ENCODE results near the gene NRXN2.

NRXN2 gene

GRCh38 chr11:64602466-64603070 lies 120.4 kb downstream of the NRXN2 start:
- TF ChIP-seq ZFX (IDR thresholded peaks at IDR 0.05) = no peak
- TF ChIP-seq, protein P1, sequence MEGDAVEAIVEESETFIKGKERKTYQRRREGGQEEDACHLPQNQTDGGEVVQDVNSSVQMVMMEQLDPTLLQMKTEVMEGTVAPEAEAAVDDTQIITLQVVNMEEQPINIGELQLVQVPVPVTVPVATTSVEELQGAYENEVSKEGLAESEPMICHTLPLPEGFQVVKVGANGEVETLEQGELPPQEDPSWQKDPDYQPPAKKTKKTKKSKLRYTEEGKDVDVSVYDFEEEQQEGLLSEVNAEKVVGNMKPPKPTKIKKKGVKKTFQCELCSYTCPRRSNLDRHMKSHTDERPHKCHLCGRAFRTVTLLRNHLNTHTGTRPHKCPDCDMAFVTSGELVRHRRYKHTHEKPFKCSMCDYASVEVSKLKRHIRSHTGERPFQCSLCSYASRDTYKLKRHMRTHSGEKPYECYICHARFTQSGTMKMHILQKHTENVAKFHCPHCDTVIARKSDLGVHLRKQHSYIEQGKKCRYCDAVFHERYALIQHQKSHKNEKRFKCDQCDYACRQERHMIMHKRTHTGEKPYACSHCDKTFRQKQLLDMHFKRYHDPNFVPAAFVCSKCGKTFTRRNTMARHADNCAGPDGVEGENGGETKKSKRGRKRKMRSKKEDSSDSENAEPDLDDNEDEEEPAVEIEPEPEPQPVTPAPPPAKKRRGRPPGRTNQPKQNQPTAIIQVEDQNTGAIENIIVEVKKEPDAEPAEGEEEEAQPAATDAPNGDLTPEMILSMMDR (conservative IDR thresholded peaks at IDR 0.05) = no peak

GRCh38 chr11:64601605-64602465 lies 121.2 kb downstream of the NRXN2 start:
- H3K27ac ChIP-seq = no peak overlapping the region

More at GRCh38 chr11:64602466-64603070, 120.4 kb downstream of the NRXN2 start:
- no peak overlapping the region for H3K27ac ChIP-seq

DNA sequence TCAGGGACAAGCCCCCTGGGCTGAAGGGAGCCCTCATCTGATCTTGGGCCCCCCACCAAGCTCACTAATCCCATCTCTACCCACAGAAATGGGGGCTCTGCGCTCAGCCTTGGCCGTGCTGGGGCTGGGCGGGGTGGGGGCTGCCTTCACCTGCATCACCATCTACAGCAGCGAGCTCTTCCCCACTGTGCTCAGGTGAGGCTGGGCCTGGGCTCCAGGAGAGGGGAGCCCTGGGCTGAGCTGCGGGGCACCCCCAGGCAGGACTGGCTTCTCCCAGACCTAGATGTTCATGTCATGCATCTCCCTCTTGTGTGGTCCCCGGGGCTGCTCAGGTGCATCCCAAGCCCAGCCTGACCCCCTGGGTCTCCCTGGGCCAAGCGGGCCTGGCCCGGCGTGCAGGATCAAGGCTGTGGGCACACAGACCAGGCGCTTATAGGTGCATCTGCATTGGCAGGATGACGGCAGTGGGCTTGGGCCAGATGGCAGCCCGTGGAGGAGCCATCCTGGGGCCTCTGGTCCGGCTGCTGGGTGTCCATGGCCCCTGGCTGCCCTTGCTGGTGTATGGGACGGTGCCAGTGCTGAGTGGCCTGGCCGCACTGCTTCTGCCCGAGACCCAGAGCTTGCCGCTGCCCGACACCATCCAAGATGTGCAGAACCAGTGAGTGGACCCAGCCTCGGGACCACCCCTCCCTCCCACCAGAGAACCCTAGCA lies 122.6 kb downstream of the NRXN2 start:
- no peak for TF ChIP-seq ZFX (IDR thresholded peaks at IDR 0.05)
- TF ChIP-seq, protein P1 (conservative IDR thresholded peaks at IDR 0.05) = no peak

More at GRCh38 chr11:64601605-64602465, 121.2 kb downstream of the NRXN2 start:
- TF ChIP-seq, protein P1 (conservative IDR thresholded peaks at IDR 0.05) = no peak
- TF ChIP-seq ZFX (IDR thresholded peaks at IDR 0.05) = no peak

DNA sequence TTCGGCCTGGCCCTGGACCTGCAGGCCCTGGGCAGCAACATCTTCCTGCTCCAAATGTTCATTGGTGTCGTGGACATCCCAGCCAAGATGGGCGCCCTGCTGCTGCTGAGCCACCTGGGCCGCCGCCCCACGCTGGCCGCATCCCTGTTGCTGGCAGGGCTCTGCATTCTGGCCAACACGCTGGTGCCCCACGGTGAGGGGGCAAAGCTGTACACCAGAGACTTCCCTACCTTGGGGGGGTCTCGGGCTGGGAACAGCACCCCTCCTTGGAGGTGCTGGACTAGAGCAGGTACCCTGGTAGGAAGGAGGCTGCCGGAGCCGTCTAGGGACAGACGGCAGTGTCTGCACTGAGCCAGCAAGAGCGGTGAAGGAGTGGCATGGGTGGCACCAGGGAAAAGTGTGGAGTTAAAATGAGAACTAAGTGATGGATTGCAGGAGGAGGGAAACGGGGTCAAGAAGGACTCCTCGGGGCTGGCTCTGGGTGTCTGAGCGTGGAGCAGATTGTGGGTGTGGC lies 123.2 kb downstream of the NRXN2 start:
- H3K27ac ChIP-seq = no peak overlapping the region
- no peak for TF ChIP-seq ZFX (IDR thresholded peaks at IDR 0.05)
- TF ChIP-seq, protein P1 (conservative IDR thresholded peaks at IDR 0.05) = no peak

More for the DNA sequence above, 122.6 kb downstream of the NRXN2 start:
- no peak overlapping the region for H3K27ac ChIP-seq

- TF ChIP-seq, protein P1 (conservative IDR thresholded peaks at IDR 0.05) = no peak
- no peak for TF ChIP-seq ZFX (IDR thresholded peaks at IDR 0.05)
- H3K27ac ChIP-seq = no peak overlapping the region
Measured at GRCh38 chr11:64598797-64599697, 124.0 kb downstream of the NRXN2 start.

- TF ChIP-seq, protein P1 (conservative IDR thresholded peaks at IDR 0.05) = no peak
- no peak for TF ChIP-seq ZFX (IDR thresholded peaks at IDR 0.05)
- H3K27ac ChIP-seq = no peak overlapping the region
Measured at GRCh38 chr11:64598106-64598796, 124.7 kb downstream of the NRXN2 start.

Measured in C4-2B (cell line).